K562 (cell line): ENCODE data around the gene RCOR3.

ENCODE experiments used
- CBX2 ChIP-seq: fragments of 200-600 bp; sonication (generic); IDR thresholded peaks from one replicate; pipeline ENCODE4 v1.6.1; 2012; ENCODE audit warnings: mild to moderate bottlenecking, low read length, inconsistent platforms; ENCODE audit not compliant: insufficient read depth, poor library complexity, severe bottlenecking
- MAZ ChIP-seq, 2 experiments: fragments of 450-650 bp in 1 of 2; sonication (generic) in 1 of 2; formaldehyde crosslinking; IDR thresholded peaks in 1 of 2; conservative IDR thresholded peaks in 1 of 2; 2 replicates each; pipeline versions ENCODE4 v1.4.0 to v1.5.0; 2020; ENCODE audit warnings: mild to moderate bottlenecking in 1 of 2, missing genetic modification reagents in 1 of 2
- SMARCE1 ChIP-seq: fragments of 450-650 bp; IDR thresholded peaks from 2 replicates; pipeline ENCODE4 v1.7.1; 2016; ENCODE audit warnings: mild to moderate bottlenecking
- TF ChIP-seq, protein P1 (sequence below): sonication (generic); formaldehyde crosslinking; IDR thresholded peaks from 2 replicates; pipeline ENCODE4 v1.8.1; 2023; ENCODE audit warnings: mild to moderate bottlenecking, missing genetic modification reagents
- TF ChIP-seq, protein P2 (sequence below): fragments of 450-650 bp; formaldehyde crosslinking; IDR thresholded peaks from 2 replicates; pipeline ENCODE4 v1.4.0; 2022; ENCODE audit warnings: missing genetic modification characterization
- TF ChIP-seq, protein P3 (sequence below): sonication (generic); formaldehyde crosslinking; IDR thresholded peaks from 2 replicates; pipeline ENCODE4 v1.9.0; 2022; ENCODE audit warnings: mild to moderate bottlenecking, missing genetic modification reagents
- TF ChIP-seq, protein P4 (sequence below), 3 experiments: IDR thresholded peaks in 2 of 3; conservative IDR thresholded peaks in 1 of 3; 2 replicates each; pipeline ENCODE4 v1.5.1; 2011 to 2012; ENCODE audit warnings: low read length in 3 of 3, mild to moderate bottlenecking in 3 of 3, control low read depth in 2 of 3, improper control_type of control experiment in 1 of 3, inconsistent platforms in 1 of 3, low read depth in 1 of 3, mixed read lengths in 1 of 3, moderate library complexity in 1 of 3; ENCODE audit not compliant: insufficient read depth in 2 of 3
- TF ChIP-seq, protein P5 (sequence below): fragments of 250-450 bp; sonication (Bioruptor Pico); IDR thresholded peaks from 2 replicates; pipeline ENCODE4 v1.5.0; 2021

DNA sequence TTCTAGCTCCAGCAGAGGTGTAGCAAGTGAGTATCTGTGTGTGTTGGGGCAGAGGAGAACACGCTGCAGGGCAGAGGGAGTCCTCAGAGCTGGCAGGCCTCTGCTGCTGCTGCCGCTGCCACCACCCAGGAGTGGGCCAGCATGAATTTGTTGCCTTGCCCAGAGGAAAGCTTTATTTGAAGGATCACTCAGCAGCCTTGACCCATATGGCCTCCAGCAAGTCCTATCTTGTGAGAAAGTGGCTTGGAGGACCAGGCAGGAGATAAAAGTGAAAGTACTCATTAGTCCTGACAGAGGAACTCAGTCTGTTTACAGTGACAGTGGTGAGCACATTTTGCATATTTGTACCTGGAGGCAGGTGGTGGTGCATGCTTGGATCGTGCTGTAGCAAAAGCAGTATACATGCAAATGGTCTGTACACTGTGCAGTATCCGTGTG is 70.6 kb downstream of the RCOR3 start:
- TF ChIP-seq SMARCE1 (no peak), MAZ (CRISPR knock-in tag; conservative IDR thresholded peaks at IDR 0.05 in 1 of 2, IDR thresholded peaks at IDR 0.05 in 1 of 2) (no peak), CBX2 (no peak)
- TF ChIP-seq, protein P1, sequence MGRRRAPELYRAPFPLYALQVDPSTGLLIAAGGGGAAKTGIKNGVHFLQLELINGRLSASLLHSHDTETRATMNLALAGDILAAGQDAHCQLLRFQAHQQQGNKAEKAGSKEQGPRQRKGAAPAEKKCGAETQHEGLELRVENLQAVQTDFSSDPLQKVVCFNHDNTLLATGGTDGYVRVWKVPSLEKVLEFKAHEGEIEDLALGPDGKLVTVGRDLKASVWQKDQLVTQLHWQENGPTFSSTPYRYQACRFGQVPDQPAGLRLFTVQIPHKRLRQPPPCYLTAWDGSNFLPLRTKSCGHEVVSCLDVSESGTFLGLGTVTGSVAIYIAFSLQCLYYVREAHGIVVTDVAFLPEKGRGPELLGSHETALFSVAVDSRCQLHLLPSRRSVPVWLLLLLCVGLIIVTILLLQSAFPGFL (CRISPR knock-in tag), result no peak
- TF ChIP-seq, protein P2, sequence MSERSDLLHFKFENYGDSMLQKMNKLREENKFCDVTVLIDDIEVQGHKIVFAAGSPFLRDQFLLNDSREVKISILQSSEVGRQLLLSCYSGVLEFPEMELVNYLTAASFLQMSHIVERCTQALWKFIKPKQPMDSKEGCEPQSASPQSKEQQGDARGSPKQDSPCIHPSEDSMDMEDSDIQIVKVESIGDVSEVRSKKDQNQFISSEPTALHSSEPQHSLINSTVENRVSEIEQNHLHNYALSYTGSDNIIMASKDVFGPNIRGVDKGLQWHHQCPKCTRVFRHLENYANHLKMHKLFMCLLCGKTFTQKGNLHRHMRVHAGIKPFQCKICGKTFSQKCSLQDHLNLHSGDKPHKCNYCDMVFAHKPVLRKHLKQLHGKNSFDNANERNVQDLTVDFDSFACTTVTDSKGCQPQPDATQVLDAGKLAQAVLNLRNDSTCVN (CRISPR knock-in tag), result no peak
- TF ChIP-seq, protein P3, sequence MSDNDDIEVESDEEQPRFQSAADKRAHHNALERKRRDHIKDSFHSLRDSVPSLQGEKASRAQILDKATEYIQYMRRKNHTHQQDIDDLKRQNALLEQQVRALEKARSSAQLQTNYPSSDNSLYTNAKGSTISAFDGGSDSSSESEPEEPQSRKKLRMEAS (CRISPR knock-in tag), result no peak
- TF ChIP-seq, protein P4, sequence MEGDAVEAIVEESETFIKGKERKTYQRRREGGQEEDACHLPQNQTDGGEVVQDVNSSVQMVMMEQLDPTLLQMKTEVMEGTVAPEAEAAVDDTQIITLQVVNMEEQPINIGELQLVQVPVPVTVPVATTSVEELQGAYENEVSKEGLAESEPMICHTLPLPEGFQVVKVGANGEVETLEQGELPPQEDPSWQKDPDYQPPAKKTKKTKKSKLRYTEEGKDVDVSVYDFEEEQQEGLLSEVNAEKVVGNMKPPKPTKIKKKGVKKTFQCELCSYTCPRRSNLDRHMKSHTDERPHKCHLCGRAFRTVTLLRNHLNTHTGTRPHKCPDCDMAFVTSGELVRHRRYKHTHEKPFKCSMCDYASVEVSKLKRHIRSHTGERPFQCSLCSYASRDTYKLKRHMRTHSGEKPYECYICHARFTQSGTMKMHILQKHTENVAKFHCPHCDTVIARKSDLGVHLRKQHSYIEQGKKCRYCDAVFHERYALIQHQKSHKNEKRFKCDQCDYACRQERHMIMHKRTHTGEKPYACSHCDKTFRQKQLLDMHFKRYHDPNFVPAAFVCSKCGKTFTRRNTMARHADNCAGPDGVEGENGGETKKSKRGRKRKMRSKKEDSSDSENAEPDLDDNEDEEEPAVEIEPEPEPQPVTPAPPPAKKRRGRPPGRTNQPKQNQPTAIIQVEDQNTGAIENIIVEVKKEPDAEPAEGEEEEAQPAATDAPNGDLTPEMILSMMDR (IDR thresholded peaks at IDR 0.05 in 2 of 3, conservative IDR thresholded peaks at IDR 0.05 in 1 of 3; ENCODE audit: insufficient read depth in 2 of 3, low read depth in 1 of 3, low read length in 3 of 3), result no peak
- TF ChIP-seq, protein P5, sequence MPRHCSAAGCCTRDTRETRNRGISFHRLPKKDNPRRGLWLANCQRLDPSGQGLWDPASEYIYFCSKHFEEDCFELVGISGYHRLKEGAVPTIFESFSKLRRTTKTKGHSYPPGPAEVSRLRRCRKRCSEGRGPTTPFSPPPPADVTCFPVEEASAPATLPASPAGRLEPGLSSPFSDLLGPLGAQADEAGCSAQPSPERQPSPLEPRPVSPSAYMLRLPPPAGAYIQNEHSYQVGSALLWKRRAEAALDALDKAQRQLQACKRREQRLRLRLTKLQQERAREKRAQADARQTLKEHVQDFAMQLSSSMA, result no peak
